GM11168 (cell line): ENCODE data around the gene OFD1.

ENCODE experiments used
- in situ Hi-C: fragments of 300-500 bp; cut with MboI; formaldehyde crosslinking; loops from one replicate; pipeline ENCODE4 v1.12.0; 2022; ENCODE audit warnings: low sequenced_read_pairs; ENCODE audit not compliant: unreplicated experiment

OFD1 gene

GRCh38 chrX:13786048-13786447 lies 51.5 kb downstream of the OFD1 start:
- in situ Hi-C loops: no loop called here

- in situ Hi-C loops: no loop called here
Measured at GRCh38 chrX:13790206-13791131, 55.9 kb downstream of the OFD1 start.

GRCh38 chrX:13791145-13791544 lies 56.6 kb downstream of the OFD1 start:
- in situ Hi-C loops: no loop called here

- in situ Hi-C loops: no loop called here
Measured at GRCh38 chrX:13791559-13791958, 57.0 kb downstream of the OFD1 start.

DNA sequence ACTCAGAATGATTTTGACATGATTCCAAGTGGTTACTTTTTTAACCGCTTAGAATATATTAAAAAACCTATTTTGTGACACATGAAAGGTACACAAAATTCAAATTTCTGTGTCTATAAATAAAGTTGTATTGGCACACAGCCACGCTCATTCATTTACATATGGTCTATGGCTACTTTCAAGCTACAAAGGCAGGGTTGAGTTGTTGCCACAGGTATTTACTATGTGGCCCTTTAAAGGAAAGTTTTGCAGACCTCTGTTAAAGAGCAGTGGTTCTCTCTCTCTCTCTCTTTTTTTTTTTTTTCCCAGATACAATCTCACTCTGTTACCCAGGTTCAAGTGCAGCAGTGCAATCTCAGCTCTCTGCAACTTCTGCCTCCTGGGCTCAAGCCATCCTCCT lies 59.3 kb downstream of the OFD1 start:
- in situ Hi-C loops: no loop called here

GRCh38 chrX:13794417-13794816 lies 59.9 kb downstream of the OFD1 start:
- in situ Hi-C loops: no loop called here

GRCh38 chrX:13797512-13797911 lies 63.0 kb downstream of the OFD1 start:
- in situ Hi-C loops: no loop called here

DNA sequence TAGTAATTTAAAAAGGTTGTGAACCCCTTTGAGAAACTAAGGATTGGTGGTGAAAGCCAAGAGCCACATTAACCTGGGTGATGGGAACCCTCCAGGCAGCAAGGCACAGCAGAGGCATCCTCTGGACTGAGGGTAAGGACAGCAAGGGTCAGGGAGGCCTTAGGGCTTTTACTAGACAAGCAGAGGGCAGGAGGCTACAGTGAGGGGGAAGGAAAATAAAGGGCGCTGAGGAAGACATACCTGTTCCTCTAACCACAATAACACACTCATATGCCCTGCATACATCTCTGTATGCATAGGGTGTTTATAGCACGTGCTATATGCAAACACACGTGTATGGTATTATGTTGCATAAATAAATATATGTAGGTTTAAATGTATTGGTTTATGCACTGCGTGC lies 63.6 kb downstream of the OFD1 start:
- in situ Hi-C loops: no loop called here

DNA sequence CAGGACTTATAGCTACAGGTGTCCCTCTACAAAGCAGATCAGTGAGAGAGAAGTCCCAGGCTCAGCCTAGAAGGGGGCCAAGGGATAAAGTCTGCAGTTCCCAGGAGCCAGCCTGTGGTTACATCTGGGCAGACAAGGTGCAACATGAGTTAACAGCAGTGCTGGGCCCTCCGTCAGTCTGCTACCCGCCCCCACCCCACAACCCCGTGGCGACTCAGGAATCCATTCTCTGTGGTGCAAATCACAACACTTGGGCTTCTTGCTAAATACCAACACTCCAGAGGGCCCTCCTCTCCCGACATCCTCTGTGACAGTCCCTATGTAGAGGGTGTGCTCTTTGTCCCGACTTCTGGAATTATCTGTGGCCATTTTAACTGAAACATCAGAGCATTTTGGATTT lies 68.6 kb downstream of the OFD1 start:
- in situ Hi-C loops: no loop called here

- in situ Hi-C loops: no loop called here
Measured at GRCh38 chrX:13805241-13805640, 70.7 kb downstream of the OFD1 start.

- in situ Hi-C loops: no loop called here
Measured at GRCh38 chrX:13808293-13808692, 73.7 kb downstream of the OFD1 start.

- in situ Hi-C loops: no loop called here
Measured at GRCh38 chrX:13808865-13809264, 74.3 kb downstream of the OFD1 start.

GRCh38 chrX:13815664-13816063 lies 81.1 kb downstream of the OFD1 start:
- in situ Hi-C loops: no loop called here

GRCh38 chrX:13816176-13816575 lies 81.6 kb downstream of the OFD1 start:
- in situ Hi-C loops: no loop called here

GRCh38 chrX:13816643-13817627 lies 82.4 kb downstream of the OFD1 start, which contains the start of gene GPM6B:
Gene GPM6B (minus strand): TSS chrX:13817093. CDS start chrX:13816904, 189 bp downstream.
- in situ Hi-C loops: no loop called here
